Raji (cell line): ENCODE results near the gene SPIB.

Source experiments
- POLR2A ChIP-seq: IDR thresholded peaks from 2 replicates; pipeline ENCODE4 v1.6.1; 2011; ENCODE audit warnings: low read depth, low read length, control low read depth; ENCODE audit not compliant: insufficient read depth

The SPIB gene

GRCh38 chr19:50447750-50448149 is 29.0 kb downstream of the SPIB start:
- no peak for TF ChIP-seq POLR2A

GRCh38 chr19:50449236-50449899 is 30.6 kb downstream of the SPIB start:
- no peak for TF ChIP-seq POLR2A

GRCh38 chr19:50450369-50451222 is 31.9 kb downstream of the SPIB start:
- TF ChIP-seq POLR2A: no peak

GRCh38 chr19:50451223-50451534 is 32.4 kb downstream of the SPIB start:
- TF ChIP-seq POLR2A: no peak

GRCh38 chr19:50453243-50453642 is 34.5 kb downstream of the SPIB start:
- no peak for TF ChIP-seq POLR2A

- TF ChIP-seq POLR2A: no peak
Measured at GRCh38 chr19:50455992-50456391, 37.3 kb downstream of the SPIB start.

- no peak for TF ChIP-seq POLR2A
Measured at GRCh38 chr19:50457300-50457699, 38.6 kb downstream of the SPIB start.

GRCh38 chr19:50458396-50459066 is 39.8 kb downstream of the SPIB start:
- TF ChIP-seq POLR2A: no peak

- TF ChIP-seq POLR2A: no peak
Measured at GRCh38 chr19:50459067-50459456, 40.3 kb downstream of the SPIB start.

- no peak for TF ChIP-seq POLR2A
Measured at GRCh38 chr19:50459638-50460037, 40.9 kb downstream of the SPIB start.

- peak; percentile 22; the same call in 1 of the 2 replicates for TF ChIP-seq POLR2A
Measured at GRCh38 chr19:50460161-50460765, 41.5 kb downstream of the SPIB start.

- peak; percentile 42 for TF ChIP-seq POLR2A
Measured at GRCh38 chr19:50461066-50461875, 42.5 kb downstream of the SPIB start.

GRCh38 chr19:50462970-50463369 is 44.2 kb downstream of the SPIB start:
- TF ChIP-seq POLR2A: no peak

- TF ChIP-seq POLR2A: no peak
Measured at GRCh38 chr19:50464348-50464747, 45.6 kb downstream of the SPIB start.

- TF ChIP-seq POLR2A: no peak
Measured at GRCh38 chr19:50465000-50465399, 46.3 kb downstream of the SPIB start.
